Heart left ventricle (tissue), 16 donors: ENCODE results near the gene CAPZA1. TPM values are rescaled to one million over a fixed set of nuclear protein-coding genes. Genes with fewer than 3 reads are reported as not detected.

Experiments
- ATAC-seq, 4 donors: fragments of 200-7000 bp; cut with Tn5 transposase; one replicate each; pipeline ENCODE4 v1.9.1; 2020 to 2022; ENCODE audit warnings: moderate library complexity in 4 of 4, mild to moderate bottlenecking in 3 of 4, moderate number of reproducible peaks in 1 of 4
- DNase-seq, 5 donors: peaks; one replicate each; pipeline ENCODE4 v3.0.0-alpha.2; 2020
- H3K27ac ChIP-seq, 12 donors: fragments of 200-600 bp; sonication (generic) in 4 of 12; one replicate each; pipeline versions ENCODE4 v1.5.0 to v1.8.0; 2016 to 2022; ENCODE audit warnings: mild to moderate bottlenecking in 2 of 12
- H3K27me3 ChIP-seq, 9 donors: fragments of 200-600 bp; sonication (generic) in 2 of 9; one replicate each; pipeline versions ENCODE4 v1.5.1 to v1.8.0; 2016 to 2022; ENCODE audit warnings: mild to moderate bottlenecking in 3 of 9
- H3K36me3 ChIP-seq, 9 donors: fragments of 200-600 bp; sonication (generic) in 2 of 9; one replicate each; pipeline versions ENCODE4 v1.5.0 to v1.8.0; 2018 to 2022; ENCODE audit warnings: mild to moderate bottlenecking in 2 of 9
- H3K4me1 ChIP-seq, 12 donors: fragments of 200-600 bp; sonication (generic) in 4 of 12; one replicate each; pipeline versions ENCODE4 v1.5.0 to v1.8.0; 2016 to 2022; ENCODE audit warnings: mild to moderate bottlenecking in 3 of 12
- H3K4me3 ChIP-seq, 12 donors: fragments of 200-600 bp; sonication (generic) in 4 of 12; one replicate each; pipeline versions ENCODE4 v1.5.0 to v1.8.0; 2017 to 2022; ENCODE audit warnings: mild to moderate bottlenecking in 9 of 12, moderate library complexity in 4 of 12
- H3K9me3 ChIP-seq, 12 donors: fragments of 200-600 bp; sonication (generic) in 4 of 12; one replicate each; pipeline versions ENCODE4 v1.5.0 to v1.8.0; 2016 to 2022; ENCODE audit warnings: mild to moderate bottlenecking in 1 of 12
- POLR2A ChIP-seq, 2 donors: fragments of 450-650 bp; IDR thresholded peaks; one replicate each; pipeline ENCODE4 v1.6.1; 2017; ENCODE audit warnings: antibody characterized with exemption in 2 of 2, mild to moderate bottlenecking in 2 of 2, moderate library complexity in 2 of 2
- WGBS, 4 donors: extraction: QIAGEN DNeasy Blood & Tissue Kit in 2 of 4; methylation state at CpG; one replicate each; pipeline versions ENCODE4 v1.1.5 to v1.1.7; 2013 to 2018; 5-methylcytosine and 5-hydroxymethylcytosine counted together
- intact Hi-C, 10 donors: fragments of 100-400 bp; cut with DNase I; formaldehyde crosslinking; loops; one replicate each; pipeline versions ENCODE4 v1.11.1 to v1.14.2; 2022
- long read RNA-seq, 3 donors: library from polyadenylated mRNA; unstranded; transcript quantifications; one replicate each; pipeline ENCODE4 v2.0.0, GENCODE V29; 2020 to 2021
- polyA plus RNA-seq, 2 donors: library from polyadenylated mRNA; stranded (reverse); fragments of 200-250 nt; gene quantifications; one replicate each; pipeline ENCODE4 v1.2.3, GENCODE V29; 2013
- total RNA-seq, 9 donors: library from RNA; depleted of rRNA in 2 of 9; stranded (reverse); fragments of >200 nt in 2 of 9; fragmentation: NEBNext Ultra II Directional in 3 of 9; extraction: Animal tissue kit (Norgen Biotek cat#: 25700) in 3 of 9; gene quantifications; one replicate each; pipeline versions ENCODE4 v1.1.0 to v1.2.4, GENCODE V29; 2016 to 2023
- TF ChIP-seq, protein P1 (sequence below), 12 donors: fragments of 200-600 bp; sonication (generic) in 4 of 12; IDR thresholded peaks; one replicate each; pipeline versions ENCODE4 v1.5.0 to v1.8.0; 2018 to 2022; ENCODE audit warnings: antibody characterized with exemption in 12 of 12, mild to moderate bottlenecking in 5 of 12
- donor health status: ischemic (EF 13 %, LVEDD 7.1; RV severe dilation, severe dysfunction).
- donor health status: healthy with polysubstance abuse.
- donor health status: DM: no; HTN: yes; CAD: no.
- donor health status: DM: no; HTN: no; CAD: no.
- donor health status: ischemic (EF 25% LVEDD 6.9; RV normal size, moderate dysfunction).
- donor health status: ischemic (EF 25% LVEDD 5.7; RV mildly dilated, moderate dysfunction).
- donor health status: healthy.
- donor health status: DM: yes; HTN: yes; CAD: no.
- donor health status: ischemic (EF 35%, LVEDD 5.7; RV mildly dilated, moderate dysfunction).
- donor health status: nonischemic (EF 11% LVEDD 7.7; RV severe dilation, severe dysfunction).
- donor health status: DM: yes; HTN: yes; CAD: no.
- donor health status: PGD.
- donor health status: ischemic (EF 29% LVEDD 5.4; RV normal size, mild dysfunction).
- donor health status: nonischemic (EF 23%, LVEDD 6.1; RV moderate dilation, normal function).

Gene CAPZA1
- total RNA-seq (10 to 100 TPM; 23.8 to 98.4 (median 32.6) TPM), polyA plus RNA-seq (10 to 100 TPM; 17.0 to 46.6 TPM)
- long read RNA-seq, donor 1, transcript CAPZA1-201 (10 exons, 3,020 nt) = major isoform, 10 of 14 reads
- long read RNA-seq, donor 1, partial matches to known transcripts = 1 of 14 reads
- long read RNA-seq, donor 1, other reads (novel, unspliced or antisense) = 3 of 14 reads
- long read RNA-seq, donor 2, transcript CAPZA1-201 (10 exons, 3,020 nt) = major isoform, 32 of 38 reads
- long read RNA-seq, donor 2, partial matches to known transcripts = 2 of 38 reads
- long read RNA-seq, donor 2, other reads (novel, unspliced or antisense) = 3 of 38 reads
- long read RNA-seq, donor 3, transcript CAPZA1-201 (10 exons, 3,020 nt) = major isoform, 21 of 29 reads
- long read RNA-seq, donor 3, partial matches to known transcripts = 1 of 29 reads
- long read RNA-seq, donor 3, other reads (novel, unspliced or antisense) = 6 of 29 reads

DNA sequence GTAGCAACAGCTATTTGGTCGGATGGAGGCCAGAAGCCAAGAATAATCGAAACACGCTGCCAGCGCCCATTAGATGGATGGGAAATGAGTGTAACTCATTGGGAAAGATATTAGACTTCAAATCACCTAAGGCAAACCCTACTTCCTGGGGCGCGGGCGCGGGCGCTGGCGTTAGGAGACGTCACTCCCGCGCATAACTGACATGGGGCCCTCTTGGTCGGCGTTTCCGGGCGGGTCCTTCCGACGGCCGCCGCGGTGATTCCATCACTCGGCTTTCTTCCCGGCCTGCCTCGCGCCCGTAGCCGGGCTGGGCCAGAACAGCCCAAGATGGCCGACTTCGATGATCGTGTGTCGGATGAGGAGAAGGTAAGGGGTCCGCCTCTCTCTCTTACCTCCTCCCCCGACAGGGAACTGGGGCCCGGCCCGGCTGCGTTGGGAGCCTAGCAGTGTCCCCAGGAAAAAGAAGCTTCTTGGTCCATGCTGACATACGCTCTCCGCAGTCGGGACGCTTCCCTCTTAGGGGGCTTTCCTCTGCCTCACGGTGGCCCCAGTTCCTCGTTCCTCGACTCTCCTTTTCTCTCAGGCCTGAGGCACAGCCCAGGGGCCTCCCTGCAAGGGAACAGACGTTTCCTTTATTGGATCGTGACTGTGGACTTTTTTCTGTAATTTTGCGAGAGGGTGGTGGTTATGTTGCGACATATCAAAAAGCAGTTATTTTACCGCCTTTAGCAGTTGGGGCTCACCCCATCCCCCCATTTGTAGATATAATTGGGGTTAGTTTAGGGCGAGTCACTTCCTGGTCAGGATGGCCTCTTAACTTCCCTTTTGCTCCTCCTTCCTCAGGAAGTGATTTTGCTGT, at the start of gene CAPZA1:
CAPZA1 (plus strand) TSS at position 315 of the 859 bp plus-strand sequence; CDS start at position 328, 13 bp downstream.
- Histone ChIP-seq H3K36me3 (peaks cover 0 to 20% (median 17%) of the 10 kb centered on the region in 9 donors), H3K4me3 (peak within 1 kb of the TSS; percentile 71 to 99 (median 89)), H3K27ac (peak within 1 kb of the TSS; percentile 92 to 100 (median 98)), H3K4me1 (peaks cover 0 to 59% (median 46%) of the 10 kb centered on the region in 12 donors), H3K9me3 (no peaks in the 10 kb centered on the region), H3K27me3 (no peaks in the 10 kb centered on the region)
- peak in 1 of 2 donors; percentile 74 for TF ChIP-seq POLR2A (IDR thresholded peaks at IDR 0.05)
- TF ChIP-seq, protein P1, sequence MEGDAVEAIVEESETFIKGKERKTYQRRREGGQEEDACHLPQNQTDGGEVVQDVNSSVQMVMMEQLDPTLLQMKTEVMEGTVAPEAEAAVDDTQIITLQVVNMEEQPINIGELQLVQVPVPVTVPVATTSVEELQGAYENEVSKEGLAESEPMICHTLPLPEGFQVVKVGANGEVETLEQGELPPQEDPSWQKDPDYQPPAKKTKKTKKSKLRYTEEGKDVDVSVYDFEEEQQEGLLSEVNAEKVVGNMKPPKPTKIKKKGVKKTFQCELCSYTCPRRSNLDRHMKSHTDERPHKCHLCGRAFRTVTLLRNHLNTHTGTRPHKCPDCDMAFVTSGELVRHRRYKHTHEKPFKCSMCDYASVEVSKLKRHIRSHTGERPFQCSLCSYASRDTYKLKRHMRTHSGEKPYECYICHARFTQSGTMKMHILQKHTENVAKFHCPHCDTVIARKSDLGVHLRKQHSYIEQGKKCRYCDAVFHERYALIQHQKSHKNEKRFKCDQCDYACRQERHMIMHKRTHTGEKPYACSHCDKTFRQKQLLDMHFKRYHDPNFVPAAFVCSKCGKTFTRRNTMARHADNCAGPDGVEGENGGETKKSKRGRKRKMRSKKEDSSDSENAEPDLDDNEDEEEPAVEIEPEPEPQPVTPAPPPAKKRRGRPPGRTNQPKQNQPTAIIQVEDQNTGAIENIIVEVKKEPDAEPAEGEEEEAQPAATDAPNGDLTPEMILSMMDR (IDR thresholded peaks at IDR 0.05) = no peak
- ATAC-seq (peak; percentile 97 to 99 (median 98)), DNase-seq (peak; percentile 93 to 95 (median 94))
- WGBS, 4 donors = 0 to 1% (median 0%) methylated on average over 33 to 50 of the region's 50 CpGs
- intact Hi-C loops = loop anchor here (1.0 to 10.0 kb wide), 12 partner anchors 53 to 227 kb away; partner anchors contain the start of genes RHOC (in 7 of the 10), CTTNBP2NL (in 3 of the 10), MOV10 (in 3 of the 10) and WNT2B (in 2 of the 10)

DNA sequence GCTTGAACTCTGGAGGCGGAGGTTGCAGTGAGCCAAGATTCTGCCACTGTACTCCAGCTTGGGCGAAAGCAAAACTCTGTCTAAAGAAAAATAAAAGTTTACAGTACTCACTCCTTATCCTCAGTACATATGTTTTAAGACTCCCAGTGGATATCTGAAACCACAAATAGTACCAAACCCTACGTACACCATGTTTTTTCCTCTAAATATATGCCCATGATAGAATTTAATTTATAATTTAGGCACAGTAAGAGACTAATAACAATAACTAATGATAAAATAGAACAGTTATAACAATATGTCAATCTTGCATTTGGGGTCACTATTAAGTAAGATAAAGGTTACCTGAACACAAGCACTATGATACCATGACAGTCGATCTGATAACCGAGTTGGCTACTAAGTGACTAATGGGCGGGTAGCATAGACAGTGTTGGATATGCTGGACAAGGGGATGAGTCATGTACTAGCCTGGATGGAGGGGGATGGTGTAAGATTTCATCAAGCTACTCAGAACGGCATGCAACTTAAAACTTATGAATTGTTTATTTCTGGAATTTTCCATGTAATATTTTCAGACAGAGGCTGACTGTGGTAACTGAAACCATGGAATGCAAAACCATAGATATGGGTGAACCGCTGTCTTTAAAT, 44.4 kb upstream of the CAPZA1 start:
- H3K4me3 ChIP-seq = no peak overlapping the region
- TF ChIP-seq POLR2A (IDR thresholded peaks at IDR 0.05) = no peak
- TF ChIP-seq, protein P1 (IDR thresholded peaks at IDR 0.05) = no peak
- WGBS, 4 donors = 95 to 96% (median 96%) methylated on average over 8 of the region's 8 CpGs
- no peaks in the 10 kb centered on the region for H3K27me3 ChIP-seq
- no peak for ATAC-seq
- no peak overlapping the region for H3K27ac ChIP-seq
- H3K9me3 ChIP-seq = no peaks in the 10 kb centered on the region
- DNase-seq = no peak
- no peaks in the 10 kb centered on the region for H3K4me1 ChIP-seq
- intact Hi-C loops = no loop called here
- peaks cover 0 to 99% (median 69%) of the 10 kb centered on the region in 9 donors for H3K36me3 ChIP-seq

DNA sequence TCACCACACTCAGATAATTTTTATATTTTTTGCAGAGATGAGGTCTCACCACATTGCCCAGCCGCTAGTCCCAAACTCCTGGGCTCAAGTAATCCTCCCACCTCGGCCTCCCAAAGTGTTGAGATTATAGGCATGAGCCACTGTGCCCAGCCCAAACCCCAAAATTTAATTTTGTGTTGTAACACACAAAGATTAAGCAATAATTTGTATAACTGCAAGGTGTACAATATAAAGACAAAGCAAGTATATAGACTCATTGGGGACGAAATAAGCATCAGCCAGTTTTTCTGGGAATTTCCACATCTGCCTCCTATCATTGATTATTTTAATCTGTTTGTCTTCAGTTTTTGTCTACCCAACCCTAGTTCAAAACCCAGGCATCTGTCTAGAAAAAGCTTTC, 43.4 kb upstream of the CAPZA1 start:
- no peak for DNase-seq
- WGBS, 4 donors = 92 to 99% (median 97%) methylated on average over 3 of the region's 3 CpGs

More for the DNA sequence above, 43.4 kb upstream of the CAPZA1 start:
- intact Hi-C loops = no loop called here
- ATAC-seq = no peak
- Histone ChIP-seq H3K27ac (no peak overlapping the region), H3K9me3 (no peaks in the 10 kb centered on the region), H3K36me3 (peaks cover 0 to 100% (median 68%) of the 10 kb centered on the region in 9 donors), H3K4me1 (no peaks in the 10 kb centered on the region), H3K4me3 (no peak overlapping the region), H3K27me3 (no peaks in the 10 kb centered on the region)
- no peak for TF ChIP-seq POLR2A (IDR thresholded peaks at IDR 0.05)
- TF ChIP-seq, protein P1 (IDR thresholded peaks at IDR 0.05) = no peak
